ENCODE measurements around the gene SPAG9. TPM values are rescaled to one million over a fixed set of nuclear protein-coding genes. Genes with fewer than 3 reads are reported as not detected.

Gene SPAG9
- total and polyA plus RNA-seq, 12 donors = 20.7 to 65.8 (median 51.6) TPM

DNA sequence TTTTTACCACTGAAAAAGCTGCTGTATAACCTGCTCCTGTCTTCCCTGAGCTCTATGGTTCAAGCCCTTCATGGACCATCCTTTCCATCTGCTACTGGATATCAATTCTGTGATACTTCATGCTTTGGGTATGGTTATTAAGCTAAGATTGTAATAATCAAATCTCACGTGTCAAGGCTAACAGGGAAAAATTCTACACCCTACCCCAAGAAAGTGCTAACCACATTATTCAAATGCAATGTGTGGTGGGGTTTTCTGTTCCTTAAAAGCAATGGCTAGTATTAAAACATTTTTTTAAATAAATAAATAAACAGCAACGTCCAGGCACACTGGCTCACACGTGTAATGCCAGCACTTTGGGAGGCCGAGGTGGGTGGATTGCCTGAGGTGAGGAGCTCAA, 65.9 kb downstream of the SPAG9 start:
- Histone ChIP-seq H3K4me1 (peaks cover 0 to 29% (median 23%) of the 10 kb centered on the region in 9 donors), H3K27ac (no peak overlapping the region), H3K9me3 (no peaks in the 10 kb centered on the region), H3K27me3 (no peaks in the 10 kb centered on the region), H3K36me3 (peaks cover 0 to 7% (median 0%) of the 10 kb centered on the region in 9 donors), H3K4me3 (no peak overlapping the region)
- no peak for TF ChIP-seq CTCF (IDR thresholded peaks at IDR 0.05)
- DNase-seq (no peak), ATAC-seq (no peak)
- 95 to 96% methylated on average over 4 of the region's 4 CpGs for WGBS, 2 donors
- intact Hi-C loops (cut with DNase I) = loop anchor here in 5 of 10 donors (5.0 to 10.0 kb wide), 4 partner anchors 50 to 207 kb away; no protein-coding TSS in a partner anchor

DNA sequence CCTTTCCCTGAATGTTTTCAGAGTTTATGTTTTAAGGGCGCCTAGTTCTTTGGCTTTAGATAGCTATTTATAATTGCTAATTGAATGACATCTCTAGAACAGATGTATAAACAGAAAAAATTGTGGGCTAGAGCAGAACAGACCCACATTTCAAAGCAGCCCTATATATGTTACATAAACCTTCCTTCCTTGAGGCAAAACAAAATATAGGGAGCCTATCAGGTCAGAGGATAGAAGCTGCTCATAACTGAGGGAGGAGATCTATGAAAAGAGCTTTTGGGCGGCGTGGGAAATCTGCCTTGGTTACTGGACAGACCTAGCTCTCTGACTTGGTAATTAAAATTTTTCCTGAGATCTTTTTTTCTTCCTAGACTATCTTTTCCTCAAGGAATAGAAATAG, 68.4 kb downstream of the SPAG9 start:
- no peak for ATAC-seq
- no peak for DNase-seq
- H3K27ac ChIP-seq = no peak overlapping the region
- no peaks in the 10 kb centered on the region for H3K27me3 ChIP-seq
- no peak for TF ChIP-seq CTCF (IDR thresholded peaks at IDR 0.05)
- no peaks in the 10 kb centered on the region for H3K9me3 ChIP-seq
- 96 to 98% methylated on average over 3 of the region's 3 CpGs for WGBS, 2 donors
- H3K36me3 ChIP-seq = peaks cover 0 to 11% (median 0%) of the 10 kb centered on the region in 9 donors
- peaks cover 0 to 41% (median 30%) of the 10 kb centered on the region in 9 donors for H3K4me1 ChIP-seq
- intact Hi-C loops (cut with DNase I) = loop anchor here in 3 of 10 donors (5.0 to 10.0 kb wide), 2 partner anchors 47 to 50 kb away; no protein-coding TSS in a partner anchor
- H3K4me3 ChIP-seq = no peak overlapping the region

DNA sequence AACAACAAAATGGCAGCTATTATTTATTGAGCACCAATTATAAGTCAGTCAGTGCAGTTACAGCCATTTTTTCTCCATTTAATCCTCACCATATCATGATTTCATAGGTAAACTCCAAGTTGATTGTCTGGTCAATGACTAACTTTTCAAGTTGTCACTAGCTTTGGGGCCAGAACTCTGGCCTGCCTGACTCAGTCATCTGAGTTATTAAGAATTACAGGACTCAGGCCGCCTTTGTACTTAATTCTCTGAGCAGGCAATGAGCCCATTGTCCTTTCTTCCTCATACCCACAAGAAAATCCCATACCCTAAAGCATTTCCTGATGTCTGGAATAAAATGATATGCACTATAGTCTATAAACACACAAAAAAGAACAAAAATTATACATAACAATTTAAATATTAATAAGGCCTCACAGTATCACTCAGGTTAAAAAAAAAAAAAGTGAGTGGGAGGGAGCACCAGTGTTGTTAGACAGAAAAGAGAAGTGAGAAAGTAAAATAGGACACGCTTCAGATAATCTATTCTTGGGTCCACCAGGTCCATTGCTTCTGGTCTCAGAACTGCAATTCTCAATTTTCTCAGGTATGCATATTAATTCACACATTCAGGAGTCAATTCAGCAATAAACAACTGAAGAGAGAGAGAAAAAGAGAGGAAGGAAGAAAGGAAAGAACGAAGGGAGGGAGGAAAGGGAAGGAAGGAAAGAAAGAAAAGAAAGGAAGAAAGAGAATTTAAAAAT, 70.2 kb downstream of the SPAG9 start:
- no peak for TF ChIP-seq CTCF (IDR thresholded peaks at IDR 0.05)
- ATAC-seq (no peak), DNase-seq (no peak)
- Histone ChIP-seq H3K4me3 (no peak overlapping the region), H3K4me1 (peaks cover 0 to 36% (median 18%) of the 10 kb centered on the region in 9 donors), H3K27ac (no peak overlapping the region), H3K27me3 (no peaks in the 10 kb centered on the region), H3K36me3 (peaks cover 0 to 19% (median 0%) of the 10 kb centered on the region in 9 donors), H3K9me3 (no peaks in the 10 kb centered on the region)
- intact Hi-C loops (cut with DNase I) = loop anchor here in 3 of 10 donors (5.0 to 10.0 kb wide), 2 partner anchors 46 to 48 kb away; no protein-coding TSS in a partner anchor
- WGBS, 2 donors = 89 to 94% methylated on average over 3 of the region's 3 CpGs

DNA sequence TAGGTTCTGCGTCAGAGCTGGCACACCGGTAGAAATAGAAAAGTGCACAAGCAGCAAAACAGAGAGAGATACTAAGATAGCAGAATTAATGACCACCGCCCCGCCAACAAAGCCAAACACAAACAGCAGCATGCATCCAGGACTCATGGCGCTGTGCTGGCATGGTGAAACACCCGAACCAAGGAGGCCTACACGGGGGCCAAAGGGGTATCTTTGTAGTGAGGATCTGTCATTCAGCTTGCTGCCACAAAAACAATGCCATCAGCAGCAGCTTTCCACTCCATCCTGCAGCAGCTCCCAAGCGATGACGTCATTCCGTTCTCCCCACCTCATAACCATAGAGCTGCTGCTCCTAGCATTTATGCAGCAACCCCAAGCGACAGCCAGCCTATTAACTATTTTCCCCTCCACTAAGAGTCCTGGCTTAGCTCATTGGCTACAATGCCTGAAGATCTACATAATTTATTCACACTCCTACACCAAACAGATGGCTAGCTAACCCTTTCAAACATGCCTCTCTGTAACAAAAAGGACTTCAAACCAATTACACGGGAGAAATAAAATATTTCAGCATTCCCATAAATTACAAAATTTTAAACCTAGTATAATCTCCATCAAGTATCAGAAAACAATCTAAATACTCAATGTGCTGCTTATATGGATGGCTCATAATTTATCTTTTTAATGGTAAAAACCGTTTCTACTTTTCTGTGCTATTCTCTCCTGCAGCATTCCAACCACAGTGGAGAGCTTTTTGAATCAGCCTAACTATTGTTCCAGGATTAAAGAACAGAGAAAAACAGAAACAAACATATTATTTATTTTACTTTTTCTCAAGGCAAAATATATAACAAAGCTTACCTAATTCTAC, 73.9 kb downstream of the SPAG9 start:
- peak; percentile 90 to 96 (median 92) for ATAC-seq
- Histone ChIP-seq H3K36me3 (peaks cover 0 to 12% (median 0%) of the 10 kb centered on the region in 9 donors), H3K4me3 (peak overlapping the region in 7 of 10 donors; percentile 6 to 40 (median 38)), H3K9me3 (no peaks in the 10 kb centered on the region), H3K27ac (peak overlapping the region in 1 of 10 donors; percentile 18), H3K27me3 (no peaks in the 10 kb centered on the region), H3K4me1 (peaks cover 0 to 39% (median 18%) of the 10 kb centered on the region in 9 donors)
- 39 to 46% methylated on average over 13 of the region's 13 CpGs for WGBS, 2 donors
- no peak for TF ChIP-seq CTCF (IDR thresholded peaks at IDR 0.05)
- intact Hi-C loops (cut with DNase I) = no loop called here
- peak; percentile 17 to 76 for DNase-seq
